Endothelial cell of umbilical vein (primary cell): ENCODE data around the gene TMEM253. TPM values are rescaled to one million over a fixed set of nuclear protein-coding genes. Genes with fewer than 3 reads are reported as not detected.

Experiments used
- BruUV-seq: library from RNA; stranded (reverse); fragments of 400-500 nt; replicated peaks from 2 replicates; lab custom pipeline; 2021; lab: Mats Ljungman, UMichigan
- CTCF ChIA-PET: fragments of 300-600, 350-600 bp; sonication (Branson Sonifier 250); formaldehyde crosslinking; loops from one replicate; lab custom pipeline; 2021; ENCODE audit warnings: antibody characterized with exemption, inconsistent platforms; lab: Charles Lee
- POLR2A ChIA-PET: fragments of 300-600, 350-600 bp; sonication (Branson Sonifier 250); formaldehyde crosslinking; loops from one replicate; lab custom pipeline; 2021; ENCODE audit warnings: antibody characterized with exemption, inconsistent platforms; lab: Charles Lee
- DNase-seq: peaks from one replicate; pipeline ENCODE4 v3.0.0-alpha.2; 2011; ENCODE audit warnings: low read depth, low spot score
- FAIRE-seq: peaks from 2 replicates; lab custom pipeline; 2011; peaks lifted over from hg19 to GRCh38; lab: Jason Lieb, UNC
- H2AFZ ChIP-seq: 2 replicates; pipeline ENCODE4 v1.6.0; 2012; ENCODE audit warnings: low read depth, low read length, control low read depth, inconsistent platforms
- H3K27ac ChIP-seq: 2 replicates; pipeline ENCODE4 v1.5.1; 2011; ENCODE audit warnings: low read depth, mild to moderate bottlenecking, control low read depth, low read length, moderate library complexity; ENCODE audit not compliant: insufficient read depth
- H3K27me3 ChIP-seq, 2 experiments: 2 replicates each; pipeline versions ENCODE4 v1.6.0 to v1.6.1; 2011; ENCODE audit warnings: low read length in 2 of 2, mixed read lengths in 1 of 2; ENCODE audit not compliant: control insufficient read depth in 2 of 2, insufficient read depth in 2 of 2
- H3K36me3 ChIP-seq, 2 experiments: 2 replicates in 1 of 2; 3 replicates in 1 of 2; pipeline ENCODE4 v1.5.1; 2011; ENCODE audit warnings: low read length in 2 of 2, mild to moderate bottlenecking in 1 of 2, moderate library complexity in 1 of 2; ENCODE audit not compliant: control insufficient read depth in 2 of 2, insufficient read depth in 2 of 2; ENCODE audit errors: extremely low read depth in 1 of 2
- H3K4me1 ChIP-seq: 3 replicates; pipeline ENCODE4 v1.5.1; 2011; ENCODE audit warnings: mild to moderate bottlenecking, low read length; ENCODE audit not compliant: control insufficient read depth, insufficient read depth; ENCODE audit errors: extremely low read depth
- H3K4me2 ChIP-seq: 2 replicates; pipeline ENCODE4 v1.6.1; 2011; ENCODE audit warnings: low read length, control low read depth, mixed read lengths; ENCODE audit not compliant: insufficient read depth
- H3K4me3 ChIP-seq, 3 experiments: fragments of 200-600 bp in 1 of 3; sonication (generic), shearing (Covaris generic) in 1 of 3; replicated peaks in 1 of 3; 2 replicates each; pipeline ENCODE4 v1.5.1; 2011 to 2016; ENCODE audit warnings: control low read depth in 3 of 3, low read length in 3 of 3, mild to moderate bottlenecking in 2 of 3, inconsistent platforms in 1 of 3, low read depth in 1 of 3, moderate library complexity in 1 of 3; ENCODE audit not compliant: insufficient read depth in 1 of 3
- H3K79me2 ChIP-seq: 2 replicates; pipeline ENCODE4 v1.6.0; 2012; ENCODE audit warnings: low read length, inconsistent platforms; ENCODE audit not compliant: control insufficient read depth, insufficient read depth
- H3K9ac ChIP-seq: replicated peaks from 2 replicates; pipeline ENCODE3; 2011; ENCODE audit warnings: low read length, control low read depth; ENCODE audit not compliant: insufficient read depth; ENCODE audit errors: extremely low read depth
- H3K9me1 ChIP-seq: replicated peaks from 3 replicates; pipeline ENCODE4 v1.6.0; 2011; ENCODE audit warnings: mild to moderate bottlenecking, low read length; ENCODE audit not compliant: control insufficient read depth, insufficient read depth; ENCODE audit errors: extremely low read depth
- H3K9me3 ChIP-seq: replicated peaks from 2 replicates; pipeline ENCODE4 v1.5.1; 2012; ENCODE audit warnings: low read length, inconsistent platforms; ENCODE audit not compliant: control insufficient read depth, insufficient read depth
- H4K20me1 ChIP-seq: replicated peaks from 2 replicates; pipeline ENCODE3; 2011; ENCODE audit warnings: mild to moderate bottlenecking, low read length; ENCODE audit not compliant: control insufficient read depth, insufficient read depth; ENCODE audit errors: extremely low read depth
- EZH2 ChIP-seq: IDR thresholded peaks from 2 replicates; pipeline ENCODE4 v1.6.1; 2012; ENCODE audit warnings: borderline replicate concordance, low read depth, mild to moderate bottlenecking, moderate library complexity, low read length, inconsistent platforms; ENCODE audit not compliant: severe bottlenecking
- FOS ChIP-seq: IDR thresholded peaks from 2 replicates; pipeline ENCODE4 v1.6.1; 2011; ENCODE audit warnings: mild to moderate bottlenecking, low read length, moderate library complexity, borderline replicate concordance; ENCODE audit not compliant: insufficient read depth
- GATA2 ChIP-seq: IDR thresholded peaks from 2 replicates; pipeline ENCODE4 v1.7.0; 2011; ENCODE audit warnings: low read depth, mild to moderate bottlenecking, moderate library complexity, mixed read lengths, low read length; ENCODE audit not compliant: insufficient read length, insufficient read depth
- JUN ChIP-seq: IDR thresholded peaks from 2 replicates; pipeline ENCODE4 v1.6.1; 2011; ENCODE audit warnings: borderline replicate concordance, low read depth; ENCODE audit not compliant: insufficient read length, insufficient read depth
- MYC ChIP-seq: IDR thresholded peaks from one replicate; pipeline ENCODE4 v1.6.1; 2011; ENCODE audit warnings: mild to moderate bottlenecking, low read depth, low read length
- POLR2A ChIP-seq: IDR thresholded peaks from 2 replicates; pipeline ENCODE4 v1.6.1; 2012; ENCODE audit warnings: low read depth, mild to moderate bottlenecking, control low read depth, low read length
- POLR2AphosphoS5 ChIP-seq: IDR thresholded peaks from 2 replicates; pipeline ENCODE4 v1.6.1; 2012; ENCODE audit warnings: low read depth, mild to moderate bottlenecking, control low read depth, low read length, moderate library complexity; ENCODE audit not compliant: insufficient read depth
- dilution Hi-C: fragments of 300-500 bp; cut with MboI; formaldehyde crosslinking; loops from one replicate; pipeline ENCODE4 v1.15.0; 2019; ENCODE audit warnings: low sequenced_read_pairs; ENCODE audit not compliant: extremely low pct_ligation_motif_present
- intact Hi-C: fragments of 100-400 bp; cut with micrococcal nuclease; formaldehyde crosslinking; loops from one replicate; pipeline ENCODE4 v1.10.0; 2022
- polyA plus RNA-seq, 4 experiments: library from polyadenylated mRNA; depleted of rRNA in 3 of 4; stranded (reverse) in 3 of 4; unstranded in 1 of 4; fragments of >200 nt; gene quantifications; 2 replicates each; pipeline versions ENCODE4 v1.2.1 to v1.2.3, GENCODE V29; 2011 to 2012; ENCODE audit warnings: missing spikeins in 1 of 4
- total RNA-seq: library from RNA; stranded (reverse); gene quantifications from 2 replicates; pipeline ENCODE4 v1.2.3, GENCODE V29; 2021
- TF ChIP-seq, protein P1 (sequence below), 2 donors: IDR thresholded peaks; 1 replicate in 1 of 2; 2 replicates in 1 of 2; pipeline ENCODE4 v1.5.1; 2011; ENCODE audit warnings: low read length in 2 of 2, mild to moderate bottlenecking in 2 of 2, moderate library complexity in 2 of 2, control low read depth in 1 of 2, inconsistent platforms in 1 of 2, low read depth in 1 of 2; ENCODE audit not compliant: insufficient read depth in 1 of 2; ENCODE audit errors: extremely low read depth in 1 of 2
- TF ChIP-seq, protein P2 (sequence below): IDR thresholded peaks from 2 replicates; pipeline ENCODE4 v1.6.1; 2011; ENCODE audit not compliant: insufficient read depth, insufficient read length

TMEM253 gene
- total and polyA plus RNA-seq, 2 donors (not counting 3 experiments of a cell fraction or from before 2014, with no cell fraction given) = 0.25 TPM; not detected in 1

DNA sequence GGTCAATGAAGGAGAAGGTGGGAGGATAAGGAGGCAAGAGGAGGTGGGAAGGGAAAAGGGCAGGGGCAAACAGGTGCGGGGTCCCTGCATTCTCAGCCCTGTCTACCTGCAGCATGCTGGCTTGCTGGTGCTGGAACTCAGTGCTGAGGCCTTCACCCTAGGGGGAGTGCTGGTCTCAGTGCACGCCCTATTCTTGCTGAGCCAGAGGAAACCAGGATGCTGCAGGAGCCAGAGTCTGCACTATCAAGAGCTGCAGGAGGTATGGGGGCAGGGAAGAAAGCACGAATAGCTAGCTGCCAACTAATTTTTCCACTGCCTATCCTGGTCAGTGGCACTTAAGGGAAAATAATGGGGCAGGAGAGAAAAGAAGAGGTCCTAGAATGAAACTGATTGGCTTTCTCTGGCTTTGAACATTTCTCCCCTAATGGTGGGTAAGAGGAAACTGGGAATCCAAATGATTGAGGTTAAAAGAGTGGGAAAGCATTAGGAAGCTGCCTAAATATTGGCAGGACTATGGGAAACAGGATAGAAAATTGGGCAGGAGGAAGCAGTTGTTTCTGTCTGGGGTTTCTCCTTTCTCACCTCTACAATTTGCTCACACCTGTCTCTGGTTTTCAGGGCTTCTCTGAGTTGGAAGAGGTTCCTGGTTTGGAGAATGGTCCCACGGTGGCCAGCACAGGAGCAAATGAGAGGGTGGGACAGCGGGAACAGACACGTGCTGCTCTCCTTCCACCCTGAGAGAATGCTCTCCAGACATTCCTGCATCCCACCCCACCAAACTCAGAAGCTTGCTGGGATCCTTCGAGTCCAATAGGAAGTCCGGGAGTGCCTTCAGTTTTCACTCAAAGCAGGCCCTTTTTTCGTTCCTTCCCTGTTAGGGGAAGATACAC is 1.9 kb downstream of the TMEM253 start:
- CTCF ChIA-PET = interaction anchor here (0.9 to 10.4 kb wide), 9 partner anchors 10 to 112 kb away, joined by 3 to 310 read pairs (median 17); no protein-coding TSS in a partner anchor
- dilution Hi-C loops (no loop called here), intact Hi-C loops (loop anchor here (5.0 kb wide), 1 partner anchor 130 kb away; no protein-coding TSS in a partner anchor)

More for the DNA sequence above, 1.9 kb downstream of the TMEM253 start:
- Histone ChIP-seq H4K20me1 (no peaks in the 10 kb centered on the region), H3K9me3 (no peaks in the 10 kb centered on the region), H3K79me2 (no peaks in the 10 kb centered on the region), H3K9ac (peak overlapping the region; percentile 97), H3K27me3 (peaks cover 12 to 21% of the 10 kb centered on the region in 2 experiments), H2AFZ (peak overlapping the region; percentile 72), H3K4me1 (peaks cover 23% of the 10 kb centered on the region), H3K27ac (no peak overlapping the region), H3K9me1 (no peaks in the 10 kb centered on the region), H3K4me2 (peak overlapping the region; percentile 44), H3K4me3 (peak overlapping the region in 2 of 3 experiments; percentile 45 to 60), H3K36me3 (no peaks in the 10 kb centered on the region)
- TF ChIP-seq GATA2 (no peak), POLR2A (no peak), MYC (no peak), EZH2 (no peak), POLR2AphosphoS5 (no peak), JUN (no peak), FOS (no peak)
- TF ChIP-seq, protein P1, sequence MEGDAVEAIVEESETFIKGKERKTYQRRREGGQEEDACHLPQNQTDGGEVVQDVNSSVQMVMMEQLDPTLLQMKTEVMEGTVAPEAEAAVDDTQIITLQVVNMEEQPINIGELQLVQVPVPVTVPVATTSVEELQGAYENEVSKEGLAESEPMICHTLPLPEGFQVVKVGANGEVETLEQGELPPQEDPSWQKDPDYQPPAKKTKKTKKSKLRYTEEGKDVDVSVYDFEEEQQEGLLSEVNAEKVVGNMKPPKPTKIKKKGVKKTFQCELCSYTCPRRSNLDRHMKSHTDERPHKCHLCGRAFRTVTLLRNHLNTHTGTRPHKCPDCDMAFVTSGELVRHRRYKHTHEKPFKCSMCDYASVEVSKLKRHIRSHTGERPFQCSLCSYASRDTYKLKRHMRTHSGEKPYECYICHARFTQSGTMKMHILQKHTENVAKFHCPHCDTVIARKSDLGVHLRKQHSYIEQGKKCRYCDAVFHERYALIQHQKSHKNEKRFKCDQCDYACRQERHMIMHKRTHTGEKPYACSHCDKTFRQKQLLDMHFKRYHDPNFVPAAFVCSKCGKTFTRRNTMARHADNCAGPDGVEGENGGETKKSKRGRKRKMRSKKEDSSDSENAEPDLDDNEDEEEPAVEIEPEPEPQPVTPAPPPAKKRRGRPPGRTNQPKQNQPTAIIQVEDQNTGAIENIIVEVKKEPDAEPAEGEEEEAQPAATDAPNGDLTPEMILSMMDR (IDR thresholded peaks at IDR 0.05; ENCODE audit: extremely low read depth in 1 of 2, insufficient read depth in 1 of 2, low read depth in 1 of 2, low read length in 2 of 2) = no peak
- TF ChIP-seq, protein P2, sequence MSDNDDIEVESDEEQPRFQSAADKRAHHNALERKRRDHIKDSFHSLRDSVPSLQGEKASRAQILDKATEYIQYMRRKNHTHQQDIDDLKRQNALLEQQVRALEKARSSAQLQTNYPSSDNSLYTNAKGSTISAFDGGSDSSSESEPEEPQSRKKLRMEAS = no peak
- DNase-seq = no peak
- no TSS peak for BruUV-seq
- no peak for FAIRE-seq
- POLR2A ChIA-PET = no interaction called here
